ENCODE data around the gene R3HDM1. TPM values are rescaled to one million over a fixed set of nuclear protein-coding genes. Genes with fewer than 3 reads are reported as not detected.
"Not testable (repeated sequence)": the region's sequence is repeated elsewhere in the genome, so short reads cannot be mapped to it uniquely, and the experiment has no call there.

Gene R3HDM1
- total RNA-seq, 1 donor from 2014 or later, result 18.2 TPM

GRCh38 chr2:135530313-135531230, 712 bp upstream of the R3HDM1 start, which contains the start of gene ZRANB3:
Gene ZRANB3 (minus strand): TSS chr2:135531218.
- H3K27me3 ChIP-seq, result no peaks in the 10 kb centered on the region
- TF ChIP-seq, protein P1, sequence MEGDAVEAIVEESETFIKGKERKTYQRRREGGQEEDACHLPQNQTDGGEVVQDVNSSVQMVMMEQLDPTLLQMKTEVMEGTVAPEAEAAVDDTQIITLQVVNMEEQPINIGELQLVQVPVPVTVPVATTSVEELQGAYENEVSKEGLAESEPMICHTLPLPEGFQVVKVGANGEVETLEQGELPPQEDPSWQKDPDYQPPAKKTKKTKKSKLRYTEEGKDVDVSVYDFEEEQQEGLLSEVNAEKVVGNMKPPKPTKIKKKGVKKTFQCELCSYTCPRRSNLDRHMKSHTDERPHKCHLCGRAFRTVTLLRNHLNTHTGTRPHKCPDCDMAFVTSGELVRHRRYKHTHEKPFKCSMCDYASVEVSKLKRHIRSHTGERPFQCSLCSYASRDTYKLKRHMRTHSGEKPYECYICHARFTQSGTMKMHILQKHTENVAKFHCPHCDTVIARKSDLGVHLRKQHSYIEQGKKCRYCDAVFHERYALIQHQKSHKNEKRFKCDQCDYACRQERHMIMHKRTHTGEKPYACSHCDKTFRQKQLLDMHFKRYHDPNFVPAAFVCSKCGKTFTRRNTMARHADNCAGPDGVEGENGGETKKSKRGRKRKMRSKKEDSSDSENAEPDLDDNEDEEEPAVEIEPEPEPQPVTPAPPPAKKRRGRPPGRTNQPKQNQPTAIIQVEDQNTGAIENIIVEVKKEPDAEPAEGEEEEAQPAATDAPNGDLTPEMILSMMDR (IDR thresholded peaks at IDR 0.05), result no peak
- no peak for TF ChIP-seq POLR2A (IDR thresholded peaks at IDR 0.05)
- peak in 1 of 2 donors; percentile 84 for TF ChIP-seq POLR2AphosphoS5 (IDR thresholded peaks at IDR 0.05; ENCODE audit: insufficient read depth in 1 of 2, low read depth in 1 of 2)
- H3K9me3 ChIP-seq, result no peaks in the 10 kb centered on the region
- no peaks in the 10 kb centered on the region for H3K36me3 ChIP-seq
- intact Hi-C loops (cut with DNase I), result no loop called here
- peak in 1 of 2 donors; percentile 98 for DNase-seq (ENCODE audit: extremely low spot score in 2 of 2)
- peak within 1 kb of the TSS; percentile 96 for H3K4me3 ChIP-seq
- H3K27ac ChIP-seq, result peak within 1 kb of the TSS; percentile 94
- H3K4me1 ChIP-seq, result peaks cover 18% of the 10 kb centered on the region

DNA sequence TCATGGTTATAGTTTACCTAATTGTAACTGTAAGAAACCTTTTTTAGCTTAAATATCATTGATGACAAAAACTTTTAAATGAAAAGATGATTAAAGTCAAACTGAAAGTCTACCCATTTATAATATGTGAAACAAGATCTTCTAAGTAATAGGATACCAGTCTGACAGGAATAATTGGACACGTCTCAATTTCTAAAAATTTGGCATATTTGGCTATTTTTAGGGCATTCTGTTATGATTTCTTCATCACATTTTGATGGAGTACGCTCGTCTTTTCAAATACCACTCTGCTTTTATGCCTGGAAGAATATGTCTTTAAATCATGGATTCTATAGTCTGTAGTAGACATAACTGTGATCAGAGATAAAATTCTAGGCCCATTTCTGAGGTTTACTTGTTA, 1.3 kb downstream of the R3HDM1 start:
- Histone ChIP-seq H3K27ac (no peak overlapping the region), H3K4me1 (peaks cover 18% of the 10 kb centered on the region), H3K27me3 (no peaks in the 10 kb centered on the region), H3K4me3 (peak overlapping the region in 1 of 2 donors; percentile 96), H3K36me3 (no peaks in the 10 kb centered on the region), H3K9me3 (no peaks in the 10 kb centered on the region)
- intact Hi-C loops (cut with DNase I), result no loop called here
- no peak for DNase-seq (ENCODE audit: extremely low spot score in 2 of 2)
- TF ChIP-seq POLR2A (IDR thresholded peaks at IDR 0.05) (no peak), POLR2AphosphoS5 (IDR thresholded peaks at IDR 0.05; ENCODE audit: insufficient read depth in 1 of 2, low read depth in 1 of 2) (no peak)
- TF ChIP-seq, protein P1 (IDR thresholded peaks at IDR 0.05), result no peak

DNA sequence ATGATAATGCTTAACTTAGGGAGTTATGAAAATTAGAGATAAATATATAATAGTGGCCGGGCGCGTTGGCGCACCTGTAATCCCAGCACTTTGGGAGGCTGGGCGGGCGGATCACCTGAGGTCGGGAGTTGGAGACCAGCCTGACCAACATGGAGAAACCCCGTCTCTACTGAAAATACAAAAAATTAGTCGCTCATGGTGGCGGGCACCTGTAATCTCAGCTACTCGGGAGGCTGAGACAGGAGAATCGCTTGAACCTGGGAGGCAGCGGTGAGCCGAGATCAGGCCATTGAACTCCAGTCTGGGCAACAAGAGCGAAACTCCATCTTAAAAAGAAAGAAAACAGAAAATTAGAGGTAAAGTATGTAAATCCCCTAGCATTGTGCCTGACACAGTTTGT, 2.3 kb downstream of the R3HDM1 start:
- H3K27me3 ChIP-seq; intact Hi-C loops (cut with DNase I); H3K36me3 ChIP-seq; DNase-seq (ENCODE audit: extremely low spot score in 2 of 2); H3K9me3 ChIP-seq; H3K27ac ChIP-seq; H3K4me3 ChIP-seq: not testable (repeated sequence)
- H3K4me1 ChIP-seq, result peaks cover 18% of the 10 kb centered on the region

DNA sequence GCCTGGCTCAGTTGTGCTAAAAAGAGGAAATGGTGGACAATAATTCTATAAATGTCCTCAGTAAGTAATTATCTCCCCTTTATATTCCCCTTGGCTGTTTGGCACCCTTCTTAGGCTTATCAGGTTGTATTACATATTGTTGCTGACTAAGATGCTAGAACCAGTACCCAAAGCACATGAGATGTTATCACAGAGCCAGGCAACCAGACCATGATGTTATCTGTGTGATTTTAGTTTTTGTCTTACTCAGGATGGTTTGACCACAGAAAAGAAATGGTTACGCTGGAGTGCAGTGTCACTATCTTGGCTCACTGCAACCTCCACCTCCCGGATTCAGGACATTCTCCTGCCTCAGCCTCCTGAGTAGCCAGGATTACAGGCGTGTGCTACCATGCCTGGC, 15.2 kb downstream of the R3HDM1 start:
- no peaks in the 10 kb centered on the region for H3K27me3 ChIP-seq
- H3K27ac ChIP-seq, result no peak overlapping the region
- H3K9me3 ChIP-seq, result no peaks in the 10 kb centered on the region
- no peak overlapping the region for H3K4me3 ChIP-seq
- H3K4me1 ChIP-seq, result no peaks in the 10 kb centered on the region
- TF ChIP-seq, protein P1 (IDR thresholded peaks at IDR 0.05), result no peak
- TF ChIP-seq POLR2A (IDR thresholded peaks at IDR 0.05) (no peak), POLR2AphosphoS5 (IDR thresholded peaks at IDR 0.05; ENCODE audit: insufficient read depth in 1 of 2, low read depth in 1 of 2) (no peak)
- no peaks in the 10 kb centered on the region for H3K36me3 ChIP-seq
- DNase-seq (ENCODE audit: extremely low spot score in 2 of 2), result no peak
- intact Hi-C loops (cut with DNase I), result no loop called here

DNA sequence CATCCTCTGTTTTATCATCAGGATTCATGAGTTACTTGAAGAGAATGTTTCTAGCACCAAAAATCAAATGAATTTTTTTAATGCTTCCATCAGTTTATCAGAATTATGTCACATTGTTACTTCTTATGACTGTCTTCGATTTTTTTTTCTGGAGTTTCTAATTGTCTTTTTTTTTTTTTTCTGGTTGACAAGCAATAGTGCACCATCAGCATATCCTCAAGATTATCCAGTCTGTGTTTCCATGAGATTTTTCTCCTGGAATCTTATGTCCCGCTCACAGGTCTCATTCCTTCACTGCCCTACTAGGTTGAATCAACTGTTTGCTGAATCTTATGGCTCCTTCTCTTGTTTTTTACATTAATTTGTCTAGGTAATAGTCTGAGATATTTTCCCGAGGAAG, 16.0 kb downstream of the R3HDM1 start:
- Histone ChIP-seq H3K9me3 (no peaks in the 10 kb centered on the region), H3K27ac (no peak overlapping the region), H3K36me3 (no peaks in the 10 kb centered on the region), H3K4me3 (no peak overlapping the region), H3K27me3 (no peaks in the 10 kb centered on the region), H3K4me1 (no peaks in the 10 kb centered on the region)
- intact Hi-C loops (cut with DNase I), result no loop called here
- DNase-seq (ENCODE audit: extremely low spot score in 2 of 2), result no peak
- TF ChIP-seq POLR2A (IDR thresholded peaks at IDR 0.05) (no peak), POLR2AphosphoS5 (IDR thresholded peaks at IDR 0.05; ENCODE audit: insufficient read depth in 1 of 2, low read depth in 1 of 2) (no peak)
- TF ChIP-seq, protein P1 (IDR thresholded peaks at IDR 0.05), result no peak

All from vagina (tissue), 2 donors.